Stimulated activated CD8-positive, alpha-beta memory T cell treated with anti-CD3 and anti-CD28 coated beads, Interleukin-2, amount 100 ng/mL, for 48 hours (primary cell): Measurements from ENCODE around the gene CRIP2.

Source experiments
- DNase-seq, 2 donors: peaks; one replicate each; pipeline ENCODE4 v3.0.0-alpha.2; 2020; ENCODE audit warnings: low read depth in 2 of 2

CRIP2 gene

GRCh38 chr14:105487986-105488777 is 13.6 kb downstream of the CRIP2 start:
- no peak for DNase-seq

- DNase-seq: no peak
Observed at GRCh38 chr14:105488781-105489541, 14.3 kb downstream of the CRIP2 start.

- DNase-seq: peak; percentile 75 to 82
Observed at GRCh38 chr14:105489542-105490266, 15.1 kb downstream of the CRIP2 start.

GRCh38 chr14:105490267-105490571 is 15.6 kb downstream of the CRIP2 start:
- no peak for DNase-seq

GRCh38 chr14:105490572-105491365 is 16.1 kb downstream of the CRIP2 start, which contains the start of gene TEDC1:
TEDC1 (plus strand) TSS chr14:105491246; CDS start chr14:105491376, 130 bp downstream.
- peak; percentile 98 for DNase-seq

- DNase-seq: peak; percentile 82 to 92
Observed at GRCh38 chr14:105491366-105491973, 16.8 kb downstream of the CRIP2 start.

- no peak for DNase-seq
Observed at GRCh38 chr14:105492031-105492970, 17.7 kb downstream of the CRIP2 start.

GRCh38 chr14:105492971-105493871 is 18.6 kb downstream of the CRIP2 start:
- no peak for DNase-seq

- no peak for DNase-seq
Observed at GRCh38 chr14:105493921-105494605, 19.4 kb downstream of the CRIP2 start.

GRCh38 chr14:105494606-105494929 is 19.9 kb downstream of the CRIP2 start:
- DNase-seq: no peak

- no peak for DNase-seq
Observed at GRCh38 chr14:105495101-105495989, 20.7 kb downstream of the CRIP2 start.

- DNase-seq: no peak
Observed at GRCh38 chr14:105495990-105496830, 21.6 kb downstream of the CRIP2 start.

- DNase-seq: no peak
Observed at GRCh38 chr14:105496831-105497591, 22.4 kb downstream of the CRIP2 start.

GRCh38 chr14:105497671-105498429 is 23.2 kb downstream of the CRIP2 start:
- no peak for DNase-seq
